HS-5 (cell line): ENCODE measurements around the gene TSNAX.
A peak's percentile ranks its signal among the peaks of the same experiment; 100 is the strongest.
"Not testable (repeated sequence)": the region's sequence is repeated elsewhere in the genome, so short reads cannot be mapped to it uniquely, and the experiment has no call there.

Experiments used
- DNase-seq: peaks from one replicate; pipeline ENCODE4 v3.0.0-alpha.2; 2012; ENCODE audit warnings: low read depth

The TSNAX gene

GRCh38 chr1:231561647-231562383, 33.3 kb downstream of the TSNAX start:
- no peak for DNase-seq

GRCh38 chr1:231563247-231563646, 34.8 kb downstream of the TSNAX start:
- DNase-seq, result no peak

- no peak for DNase-seq
These were observed 35.9 kb downstream of the TSNAX start for GRCh38 chr1:231564373-231564772.

- DNase-seq, result no peak
These were observed 38.0 kb downstream of the TSNAX start for GRCh38 chr1:231566496-231566895.

GRCh38 chr1:231570262-231570661, 41.8 kb downstream of the TSNAX start:
- DNase-seq, result not testable (repeated sequence)

GRCh38 chr1:231571904-231572303, 43.4 kb downstream of the TSNAX start:
- DNase-seq, result no peak

GRCh38 chr1:231575472-231575871, 47.0 kb downstream of the TSNAX start:
- DNase-seq, result no peak

- DNase-seq, result no peak
These were observed 48.6 kb downstream of the TSNAX start for GRCh38 chr1:231576804-231577718.

GRCh38 chr1:231580874-231581273, 52.4 kb downstream of the TSNAX start:
- DNase-seq, result no peak

- DNase-seq, result no peak
These were observed 53.4 kb downstream of the TSNAX start for GRCh38 chr1:231581859-231582258.

- no peak for DNase-seq
These were observed 54.9 kb downstream of the TSNAX start for GRCh38 chr1:231583376-231583775.

GRCh38 chr1:231584117-231584516, 55.6 kb downstream of the TSNAX start:
- peak; percentile 43 for DNase-seq

GRCh38 chr1:231584921-231585320, 56.5 kb downstream of the TSNAX start:
- DNase-seq, result no peak

GRCh38 chr1:231590453-231591198, 62.2 kb downstream of the TSNAX start:
- peak; percentile 29 for DNase-seq

- DNase-seq, result no peak
These were observed 63.0 kb downstream of the TSNAX start for GRCh38 chr1:231591466-231591865.

GRCh38 chr1:231592809-231593208, 64.3 kb downstream of the TSNAX start:
- DNase-seq, result no peak

- DNase-seq, result not testable (repeated sequence)
These were observed 64.8 kb downstream of the TSNAX start for GRCh38 chr1:231593264-231593663.

- DNase-seq, result no peak
These were observed 65.7 kb downstream of the TSNAX start for GRCh38 chr1:231594123-231594522.

GRCh38 chr1:231594749-231595148, 66.3 kb downstream of the TSNAX start:
- DNase-seq, result no peak

- DNase-seq, result no peak
These were observed 67.9 kb downstream of the TSNAX start for GRCh38 chr1:231596337-231596791.

GRCh38 chr1:231597971-231598370, 69.5 kb downstream of the TSNAX start:
- DNase-seq, result no peak

- no peak for DNase-seq
These were observed 72.0 kb downstream of the TSNAX start for GRCh38 chr1:231600458-231600976.
